Stomach (tissue), 4 donors: Measurements from ENCODE around the gene KCNH1.

Experiments used
- CTCF ChIP-seq, 7 experiments: fragments of 450-650 bp in 4 of 7; fragments of 200-600 bp in 3 of 7; sonication (generic) in 3 of 7; IDR thresholded peaks; one replicate each; pipeline ENCODE4 v1.5.1; 2016 to 2019; ENCODE audit warnings: antibody characterized with exemption in 7 of 7, control low read depth in 2 of 7, mild to moderate bottlenecking in 1 of 7
- EP300 ChIP-seq: sonication (generic); formaldehyde crosslinking; IDR thresholded peaks from one replicate; pipeline ENCODE4 v1.6.1; 2017; ENCODE audit warnings: antibody characterized with exemption
- POLR2A ChIP-seq, 4 donors: fragments of 450-650 bp; IDR thresholded peaks; one replicate each; pipeline ENCODE4 v1.6.1; 2016; ENCODE audit warnings: antibody characterized with exemption in 4 of 4, control low read depth in 2 of 4, mild to moderate bottlenecking in 1 of 4, moderate library complexity in 1 of 4
- POLR2AphosphoS5 ChIP-seq, 3 donors: sonication (generic); formaldehyde crosslinking; IDR thresholded peaks; one replicate each; pipeline ENCODE4 v1.6.1; 2016; ENCODE audit warnings: antibody characterized with exemption in 3 of 3

GRCh38 chr1:210738256-210738655 lies 395.7 kb downstream of the KCNH1 start:
- no peak for TF ChIP-seq POLR2A (IDR thresholded peaks at IDR 0.05)
- TF ChIP-seq CTCF (IDR thresholded peaks at IDR 0.05) = no peak
- no peak for TF ChIP-seq EP300
- TF ChIP-seq POLR2AphosphoS5 (IDR thresholded peaks at IDR 0.05) = no peak
